ENCODE measurements around the gene GJD3. TPM values are rescaled to one million over a fixed set of nuclear protein-coding genes. Genes with fewer than 3 reads are reported as not detected.

The GJD3 gene
- total and polyA plus RNA-seq, 5 donors from 2014 or later = not detected

DNA sequence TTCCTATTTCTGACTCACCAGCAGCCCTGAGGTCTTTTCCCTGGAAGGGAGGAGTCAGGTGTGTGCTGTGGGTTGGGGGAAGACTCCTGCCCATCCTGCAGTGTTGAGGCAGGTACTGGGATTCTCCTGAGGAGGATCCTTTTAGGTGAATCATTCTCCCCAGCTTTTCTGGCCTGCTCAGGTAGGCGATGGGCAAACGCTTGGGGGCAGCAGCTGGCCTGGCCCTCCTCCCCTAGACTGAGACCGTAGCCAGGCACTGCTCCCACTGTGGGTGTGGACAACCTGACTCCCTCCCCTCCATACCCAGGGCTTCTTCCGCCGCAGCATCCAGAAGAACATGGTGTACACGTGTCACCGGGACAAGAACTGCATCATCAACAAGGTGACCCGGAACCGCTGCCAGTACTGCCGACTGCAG, 15.1 kb downstream of the GJD3 start:
- no peaks in the 10 kb centered on the region for H3K27me3 ChIP-seq (ENCODE audit: control insufficient read depth, insufficient read depth, low read length)
- no peaks in the 10 kb centered on the region for H3K27me3 Mint-ChIP-seq
- ATAC-seq (ENCODE audit: low read depth in 2 of 2) = no peak
- peaks cover 0 to 65% (median 32%) of the 10 kb centered on the region in 4 donors for H3K4me1 Mint-ChIP-seq
- no peaks in the 10 kb centered on the region for H3K9me3 ChIP-seq (ENCODE audit: control insufficient read depth in 2 of 2, low read length in 2 of 2)
- H3K4me3 ChIP-seq (ENCODE audit: low read depth, low read length) = no peak overlapping the region
- H3K4me1 ChIP-seq (ENCODE audit: control insufficient read depth, insufficient read depth, low read length, poor library complexity, severe bottlenecking) = peaks cover 44% of the 10 kb centered on the region
- peak overlapping the region in 1 of 3 donors; percentile 87 for H3K27ac Mint-ChIP-seq
- H3K4me3 Mint-ChIP-seq = peak overlapping the region in 3 of 4 donors; percentile 19 to 81 (median 31)
- H3K27ac ChIP-seq (ENCODE audit: insufficient read depth, low read length, poor library complexity, severe bottlenecking) = peak overlapping the region; percentile 37
- DNase-seq = no peak
- peaks cover 14% of the 10 kb centered on the region for H3K36me3 Mint-ChIP-seq
- H3K36me3 ChIP-seq (ENCODE audit: control insufficient read depth, insufficient read depth, low read length) = peaks cover 41% of the 10 kb centered on the region
- no peaks in the 10 kb centered on the region for H3K9me3 Mint-ChIP-seq

DNA sequence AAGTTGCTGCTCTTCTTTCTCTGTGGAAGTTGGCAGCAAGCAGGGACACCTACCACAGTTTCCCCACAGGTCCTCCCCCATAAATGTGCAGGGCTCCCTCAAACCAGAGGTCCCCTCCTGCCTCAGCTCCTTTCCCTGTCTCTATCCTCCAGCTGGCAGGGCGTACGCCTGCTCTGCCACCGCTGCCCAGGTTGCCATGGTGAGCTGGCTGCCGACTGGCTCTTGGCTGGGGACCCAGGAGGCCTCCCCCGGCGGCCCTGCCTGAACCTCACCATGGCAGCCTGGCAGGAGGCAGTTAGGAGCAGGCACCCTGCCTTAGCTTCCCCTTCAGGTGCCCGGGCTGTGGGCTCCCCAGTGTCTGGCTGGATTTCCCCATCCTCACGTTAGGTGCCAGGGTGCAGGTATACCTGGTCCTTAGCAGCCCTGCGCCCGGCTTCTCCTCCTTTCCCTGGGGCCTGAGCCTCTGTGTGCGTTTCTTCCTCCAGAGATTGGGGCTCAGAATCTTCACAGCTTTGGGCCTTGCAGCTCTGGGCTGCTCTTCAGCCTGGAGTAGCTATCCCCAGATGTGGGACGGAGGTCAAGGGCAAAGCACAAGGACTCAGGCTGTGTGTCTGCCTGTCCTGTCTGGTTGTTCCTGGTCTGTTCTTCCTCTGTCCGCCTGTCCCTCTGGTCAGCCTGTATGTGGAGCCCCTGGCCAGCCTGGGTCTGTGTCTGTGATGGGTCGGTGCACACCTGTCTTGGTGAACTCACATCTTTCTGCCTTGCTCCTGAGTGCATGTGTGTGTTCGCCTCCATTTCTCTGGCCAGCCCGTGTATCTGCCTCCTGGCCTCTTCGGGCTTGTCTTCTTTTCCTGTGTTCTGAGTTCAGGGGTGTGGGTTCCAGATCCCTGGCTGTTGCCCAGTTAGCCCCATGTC, 15.7 kb downstream of the GJD3 start:
- Histone ChIP-seq H3K27me3 (ENCODE audit: control insufficient read depth, insufficient read depth, low read length) (no peaks in the 10 kb centered on the region), H3K27ac (ENCODE audit: insufficient read depth, low read length, poor library complexity, severe bottlenecking) (peak overlapping the region; percentile 37), H3K4me1 (ENCODE audit: control insufficient read depth, insufficient read depth, low read length, poor library complexity, severe bottlenecking) (peaks cover 50% of the 10 kb centered on the region), H3K4me3 (ENCODE audit: low read depth, low read length) (no peak overlapping the region), H3K9me3 (ENCODE audit: control insufficient read depth in 2 of 2, low read length in 2 of 2) (no peaks in the 10 kb centered on the region), H3K36me3 (ENCODE audit: control insufficient read depth, insufficient read depth, low read length) (peaks cover 37% of the 10 kb centered on the region)
- ATAC-seq (ENCODE audit: low read depth in 2 of 2) (no peak), DNase-seq (no peak)
- no peaks in the 10 kb centered on the region for H3K9me3 Mint-ChIP-seq
- H3K36me3 Mint-ChIP-seq = peaks cover 14% of the 10 kb centered on the region
- peak overlapping the region in 2 of 4 donors; percentile 81 to 87 for H3K4me3 Mint-ChIP-seq
- peaks cover 0 to 72% (median 37%) of the 10 kb centered on the region in 4 donors for H3K4me1 Mint-ChIP-seq
- no peaks in the 10 kb centered on the region for H3K27me3 Mint-ChIP-seq
- H3K27ac Mint-ChIP-seq = peak overlapping the region in 2 of 3 donors; percentile 87 to 89

GRCh38 chr17:40348136-40348504, 16.4 kb downstream of the GJD3 start:
- H3K9me3 ChIP-seq (ENCODE audit: control insufficient read depth in 2 of 2, low read length in 2 of 2) = no peaks in the 10 kb centered on the region
- DNase-seq (no peak), ATAC-seq (ENCODE audit: low read depth in 2 of 2) (no peak)
- H3K9me3 Mint-ChIP-seq = no peaks in the 10 kb centered on the region
- peak overlapping the region; percentile 65 for H3K27ac ChIP-seq (ENCODE audit: insufficient read depth, low read length, poor library complexity, severe bottlenecking)
- peaks cover 35% of the 10 kb centered on the region for H3K36me3 ChIP-seq (ENCODE audit: control insufficient read depth, insufficient read depth, low read length)
- H3K27ac Mint-ChIP-seq = peak overlapping the region; percentile 77 to 91 (median 87)
- peak overlapping the region; percentile 26 for H3K4me3 ChIP-seq (ENCODE audit: low read depth, low read length)
- H3K4me1 ChIP-seq (ENCODE audit: control insufficient read depth, insufficient read depth, low read length, poor library complexity, severe bottlenecking) = peaks cover 57% of the 10 kb centered on the region
- no peaks in the 10 kb centered on the region for H3K27me3 Mint-ChIP-seq
- H3K27me3 ChIP-seq (ENCODE audit: control insufficient read depth, insufficient read depth, low read length) = no peaks in the 10 kb centered on the region
- peak overlapping the region; percentile 65 to 87 (median 82) for H3K4me3 Mint-ChIP-seq
- H3K36me3 Mint-ChIP-seq = peaks cover 14% of the 10 kb centered on the region
- peaks cover 0 to 77% (median 40%) of the 10 kb centered on the region in 4 donors for H3K4me1 Mint-ChIP-seq

GRCh38 chr17:40347319-40348135, 17.0 kb downstream of the GJD3 start:
- Mint-ChIP-seq H3K27ac (peak overlapping the region; percentile 77 to 91 (median 87)), H3K9me3 (no peaks in the 10 kb centered on the region), H3K4me3 (peak overlapping the region; percentile 65 to 87 (median 82)), H3K27me3 (no peaks in the 10 kb centered on the region), H3K36me3 (peaks cover 8% of the 10 kb centered on the region), H3K4me1 (peaks cover 0 to 77% (median 39%) of the 10 kb centered on the region in 4 donors)
- Histone ChIP-seq H3K4me3 (ENCODE audit: low read depth, low read length) (peak overlapping the region; percentile 26), H3K27me3 (ENCODE audit: control insufficient read depth, insufficient read depth, low read length) (no peaks in the 10 kb centered on the region), H3K9me3 (ENCODE audit: control insufficient read depth in 2 of 2, low read length in 2 of 2) (no peaks in the 10 kb centered on the region), H3K27ac (ENCODE audit: insufficient read depth, low read length, poor library complexity, severe bottlenecking) (peak overlapping the region; percentile 65), H3K4me1 (ENCODE audit: control insufficient read depth, insufficient read depth, low read length, poor library complexity, severe bottlenecking) (peaks cover 63% of the 10 kb centered on the region), H3K36me3 (ENCODE audit: control insufficient read depth, insufficient read depth, low read length) (peaks cover 32% of the 10 kb centered on the region)
- DNase-seq (peak in 1 of 3 donors; percentile 67), ATAC-seq (ENCODE audit: low read depth in 2 of 2) (no peak)

- Histone ChIP-seq H3K4me1 (ENCODE audit: control insufficient read depth, insufficient read depth, low read length, poor library complexity, severe bottlenecking) (peaks cover 71% of the 10 kb centered on the region), H3K27ac (ENCODE audit: insufficient read depth, low read length, poor library complexity, severe bottlenecking) (peak overlapping the region; percentile 81), H3K4me3 (ENCODE audit: low read depth, low read length) (no peak overlapping the region), H3K27me3 (ENCODE audit: control insufficient read depth, insufficient read depth, low read length) (no peaks in the 10 kb centered on the region), H3K9me3 (ENCODE audit: control insufficient read depth in 2 of 2, low read length in 2 of 2) (no peaks in the 10 kb centered on the region), H3K36me3 (ENCODE audit: control insufficient read depth, insufficient read depth, low read length) (peaks cover 25% of the 10 kb centered on the region)
- Mint-ChIP-seq H3K4me1 (peaks cover 0 to 73% (median 38%) of the 10 kb centered on the region in 4 donors), H3K9me3 (no peaks in the 10 kb centered on the region), H3K36me3 (peaks cover 3% of the 10 kb centered on the region), H3K4me3 (peak overlapping the region; percentile 38 to 87 (median 68)), H3K27me3 (no peaks in the 10 kb centered on the region), H3K27ac (peak overlapping the region; percentile 87 to 97 (median 91))
- no peak for DNase-seq
- ATAC-seq (ENCODE audit: low read depth in 2 of 2) = no peak
Observed at GRCh38 chr17:40346765-40347158, 17.8 kb downstream of the GJD3 start.

DNA sequence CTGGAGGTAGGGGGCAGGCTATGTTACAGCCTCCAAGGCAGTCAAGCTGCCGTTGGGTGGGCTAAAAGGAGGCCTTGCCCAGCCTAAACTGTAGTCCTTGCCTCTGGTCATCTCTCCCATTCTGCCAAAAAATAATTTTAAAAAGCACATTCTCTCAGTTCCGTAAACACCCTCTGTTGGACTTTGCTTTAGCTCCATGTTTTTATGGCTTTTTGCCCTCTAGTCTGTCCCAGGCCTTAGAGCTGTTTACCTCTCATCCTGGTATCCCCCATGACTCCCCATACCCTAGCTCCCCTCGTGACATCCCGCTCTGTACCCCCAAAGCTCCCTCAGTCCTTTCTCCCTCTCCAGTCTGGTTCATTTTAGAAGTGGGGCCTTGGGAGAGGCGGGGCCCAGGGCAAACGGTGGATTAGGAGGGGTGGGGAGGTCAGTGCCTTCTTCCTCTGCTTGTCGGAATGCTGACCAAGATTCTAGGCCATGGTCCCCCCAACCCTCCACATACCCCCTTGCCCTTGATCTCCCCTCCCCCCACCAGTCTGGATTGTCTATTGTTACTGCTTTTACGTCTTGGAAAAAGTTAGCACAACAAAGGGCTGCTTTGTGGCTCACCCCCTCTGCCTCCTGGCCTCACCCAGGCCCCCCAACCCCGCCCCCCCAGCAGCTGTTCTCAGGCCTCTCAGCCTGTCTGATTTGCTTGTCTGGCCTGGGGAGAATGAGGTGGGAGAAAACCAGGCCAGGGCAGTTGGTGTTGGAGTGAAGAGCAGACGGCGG, 18.4 kb downstream of the GJD3 start:
- peaks cover 75% of the 10 kb centered on the region for H3K4me1 ChIP-seq (ENCODE audit: control insufficient read depth, insufficient read depth, low read length, poor library complexity, severe bottlenecking)
- peak overlapping the region; percentile 37 for H3K4me3 ChIP-seq (ENCODE audit: low read depth, low read length)
- H3K9me3 Mint-ChIP-seq = no peaks in the 10 kb centered on the region
- H3K36me3 Mint-ChIP-seq = peaks cover 3% of the 10 kb centered on the region
- H3K27ac Mint-ChIP-seq = peak overlapping the region; percentile 66 to 91 (median 80)
- H3K4me1 Mint-ChIP-seq = peaks cover 0 to 74% (median 38%) of the 10 kb centered on the region in 4 donors
- peak overlapping the region; percentile 81 for H3K27ac ChIP-seq (ENCODE audit: insufficient read depth, low read length, poor library complexity, severe bottlenecking)
- ATAC-seq (ENCODE audit: low read depth in 2 of 2) = no peak
- H3K9me3 ChIP-seq (ENCODE audit: control insufficient read depth in 2 of 2, low read length in 2 of 2) = no peaks in the 10 kb centered on the region
- DNase-seq = no peak
- H3K4me3 Mint-ChIP-seq = peak overlapping the region; percentile 53 to 88 (median 75)
- H3K27me3 ChIP-seq (ENCODE audit: control insufficient read depth, insufficient read depth, low read length) = no peaks in the 10 kb centered on the region
- H3K36me3 ChIP-seq (ENCODE audit: control insufficient read depth, insufficient read depth, low read length) = peaks cover 23% of the 10 kb centered on the region
- H3K27me3 Mint-ChIP-seq = no peaks in the 10 kb centered on the region
